ENCODE measurements around the gene GCN1.

GCN1 gene

GRCh38 chr12:120231316-120232011, 36.9 kb upstream of the GCN1 start (continued):
- TF ChIP-seq IKZF3 (tag by site-specific recombination; IDR thresholded peaks at IDR 0.05): peak; percentile 70
- peak; percentile 89 for TF ChIP-seq ZIC2 (tag by site-specific recombination; IDR thresholded peaks at IDR 0.05)
- TF ChIP-seq GLIS1 (tag by site-specific recombination; IDR thresholded peaks at IDR 0.05): peak; percentile 85
- TF ChIP-seq PRDM1 (tag by site-specific recombination; IDR thresholded peaks at IDR 0.05): no peak
- TF ChIP-seq ZNF639 (tag by site-specific recombination; IDR thresholded peaks at IDR 0.05): peak; percentile 63; the same call in 1 of the 2 replicates
- TF ChIP-seq ZNF664 (tag by site-specific recombination; IDR thresholded peaks at IDR 0.05): no peak
- peak; percentile 83 for TF ChIP-seq SCRT2 (tag by site-specific recombination; IDR thresholded peaks at IDR 0.05)
- TF ChIP-seq ZFHX2 (tag by site-specific recombination; conservative IDR thresholded peaks at IDR 0.05): peak; percentile 61
- TF ChIP-seq ZBTB11 (tag by site-specific recombination; conservative IDR thresholded peaks at IDR 0.05; ENCODE audit: low read depth): peak; percentile 42; the same call in 1 of the 2 replicates
- TF ChIP-seq ZNF391 (tag by site-specific recombination; IDR thresholded peaks at IDR 0.05; ENCODE audit: borderline replicate concordance, low read depth): 0 out of 2 replicates have a peak, but pooled peaks have one; percentile 29
- no peak for TF ChIP-seq ZFP41 (tag by site-specific recombination; IDR thresholded peaks at IDR 0.05; ENCODE audit: borderline replicate concordance)
- TF ChIP-seq ATF2 (tag by site-specific recombination; IDR thresholded peaks at IDR 0.05; ENCODE audit: low read depth): no peak
- TF ChIP-seq TCF7L2 (IDR thresholded peaks at IDR 0.05; ENCODE audit: borderline replicate concordance, low read depth, low read length): no peak
- TF ChIP-seq SP2 (tag by site-specific recombination; IDR thresholded peaks at IDR 0.05): peak; percentile 56
- peak; percentile 56 for TF ChIP-seq ZNF341 (tag by site-specific recombination; IDR thresholded peaks at IDR 0.05; ENCODE audit: low read depth)
- peak; percentile 73 for TF ChIP-seq ZNF366 (tag by site-specific recombination; conservative IDR thresholded peaks at IDR 0.05)
- TF ChIP-seq KLF17 (tag by site-specific recombination; IDR thresholded peaks at IDR 0.05): peak; percentile 37; the same call in 1 of the 2 replicates
- 0 out of 2 replicates have a peak, but pooled peaks have one; percentile 17 for TF ChIP-seq TRIM28 (IDR thresholded peaks at IDR 0.05; ENCODE audit: borderline replicate concordance, low read length)
- no peak for TF ChIP-seq ZNF747 (tag by site-specific recombination; IDR thresholded peaks at IDR 0.05)

- H3K27ac ChIP-seq (ENCODE audit: extremely low read depth, low read depth, low read length): peak overlapping the region; percentile 59
These were observed 36.4 kb upstream of the GCN1 start for GRCh38 chr12:120230974-120231315.

More at GRCh38 chr12:120230974-120231315, 36.4 kb upstream of the GCN1 start:
- Histone ChIP-seq H3K4me1 (ENCODE audit: control insufficient read depth, insufficient read depth, low read length) (peaks cover 48% of the 10 kb centered on the region), H3K4me3 (ENCODE audit: low read depth, low read length) (peak overlapping the region; percentile 6; the same call in 1 of the 2 replicates), H3K9me3 (ENCODE audit: control insufficient read depth, insufficient read depth, low read depth, low read length) (no peaks in the 10 kb centered on the region), H3K36me3 (ENCODE audit: control insufficient read depth in 2 of 2, insufficient read depth in 1 of 2, low read length in 2 of 2) (peaks cover 0 to 8% of the 10 kb centered on the region in 2 experiments; a peak in 1 of 3 replicates)
- POLR2A ChIA-PET: interaction anchor here (0.5 to 10.5 kb wide), 19 partner anchors 11 to 798 kb away, joined by 3 to 194 read pairs (median 5); partner anchors contain the start of genes PXN, RNU4-1, RNU4-2 and RPLP0
- TF ChIP-seq ZNF24 (tag by site-specific recombination; IDR thresholded peaks at IDR 0.05) (0 out of 2 replicates have a peak, but pooled peaks have one; percentile 4), SCRT2 (tag by site-specific recombination; IDR thresholded peaks at IDR 0.05) (no peak), ZNF473 (tag by site-specific recombination; IDR thresholded peaks at IDR 0.05) (no peak), ZBTB17 (tag by site-specific recombination; IDR thresholded peaks at IDR 0.05) (0 out of 2 replicates have a peak, but pooled peaks have one; percentile 23)
- CTCF ChIA-PET: interaction anchor here (0.6 to 14.3 kb wide), 10 partner anchors 10 to 159 kb away, joined by 4 to 581 read pairs (median 10); partner anchors contain the start of genes PXN, RNU4-1, RNU4-2 and RPLP0
